ENCODE measurements around the gene PRICKLE1. TPM values are rescaled to one million over a fixed set of nuclear protein-coding genes. Genes with fewer than 3 reads are reported as not detected.

The PRICKLE1 gene
- polyA plus RNA-seq, 1 experiment = 36.0 TPM

- Histone ChIP-seq H3K27ac (ENCODE audit: low read depth, low read length) (no peak overlapping the region), H3K9me3 (ENCODE audit: control insufficient read depth, insufficient read depth, low read length) (no peaks in the 10 kb centered on the region), H3K4me3 (ENCODE audit: low read depth, low read length) (no peak overlapping the region), H3K27me3 (ENCODE audit: control insufficient read depth, insufficient read depth, low read length) (no peaks in the 10 kb centered on the region)
- ChIA-PET POLR2A (interaction anchor here (0.6 kb wide), 5 partner anchors 28 to 532 kb away, joined by 4 to 9 read pairs (median 4); no protein-coding TSS in a partner anchor), CTCF (interaction anchor here (0.6 to 5.9 kb wide), 8 partner anchors 75 to 852 kb away, joined by 3 to 61 read pairs (median 9); no protein-coding TSS in a partner anchor)
- TF ChIP-seq CTCF (IDR thresholded peaks at IDR 0.05; ENCODE audit: low read depth, low read length) = no peak
- DNase-seq (ENCODE audit: low read depth, low spot score) = no peak
Observed at GRCh38 chr12:42484996-42485395, 104.5 kb downstream of the PRICKLE1 start.

GRCh38 chr12:42483521-42483790 lies 106.1 kb downstream of the PRICKLE1 start:
- Histone ChIP-seq H3K27me3 (ENCODE audit: control insufficient read depth, insufficient read depth, low read length) (no peaks in the 10 kb centered on the region), H3K9me3 (ENCODE audit: control insufficient read depth, insufficient read depth, low read length) (no peaks in the 10 kb centered on the region), H3K4me3 (ENCODE audit: low read depth, low read length) (peak overlapping the region; percentile 86), H3K27ac (ENCODE audit: low read depth, low read length) (peak overlapping the region; percentile 79)
- ChIA-PET CTCF (interaction anchor here (0.6 to 5.9 kb wide), 24 partner anchors 8 to 865 kb away, joined by 3 to 61 read pairs (median 6); no protein-coding TSS in a partner anchor), POLR2A (interaction anchor here (0.5 to 1.8 kb wide), 15 partner anchors 13 to 855 kb away, joined by 3 to 15 read pairs (median 4); no protein-coding TSS in a partner anchor)
- TF ChIP-seq CTCF (IDR thresholded peaks at IDR 0.05; ENCODE audit: low read depth, low read length) = no peak
- DNase-seq (ENCODE audit: low read depth, low spot score) = no peak

GRCh38 chr12:42482748-42483520 lies 106.6 kb downstream of the PRICKLE1 start:
- peak; percentile 79 for TF ChIP-seq CTCF (IDR thresholded peaks at IDR 0.05; ENCODE audit: low read depth, low read length)
- ChIA-PET POLR2A (interaction anchor here (0.5 to 1.8 kb wide), 14 partner anchors 13 to 856 kb away, joined by 3 to 15 read pairs (median 4); no protein-coding TSS in a partner anchor), CTCF (interaction anchor here (0.6 to 5.9 kb wide), 38 partner anchors 8 to 854 kb away, joined by 3 to 61 read pairs (median 4); no protein-coding TSS in a partner anchor)
- Histone ChIP-seq H3K4me3 (ENCODE audit: low read depth, low read length) (peak overlapping the region; percentile 86), H3K9me3 (ENCODE audit: control insufficient read depth, insufficient read depth, low read length) (no peaks in the 10 kb centered on the region), H3K27me3 (ENCODE audit: control insufficient read depth, insufficient read depth, low read length) (no peaks in the 10 kb centered on the region), H3K27ac (ENCODE audit: low read depth, low read length) (peak overlapping the region; percentile 84)
- DNase-seq (ENCODE audit: low read depth, low spot score) = no peak

- POLR2A ChIA-PET = interaction anchor here (1.2 to 1.8 kb wide), 3 partner anchors 83 to 856 kb away, joined by 3 to 9 read pairs (median 5); no protein-coding TSS in a partner anchor
- Histone ChIP-seq H3K27ac (ENCODE audit: low read depth, low read length) (peak overlapping the region; percentile 78), H3K9me3 (ENCODE audit: control insufficient read depth, insufficient read depth, low read length) (no peaks in the 10 kb centered on the region), H3K27me3 (ENCODE audit: control insufficient read depth, insufficient read depth, low read length) (no peaks in the 10 kb centered on the region), H3K4me3 (ENCODE audit: low read depth, low read length) (peak overlapping the region; percentile 86)
- no peak for TF ChIP-seq CTCF (IDR thresholded peaks at IDR 0.05; ENCODE audit: low read depth, low read length)
- DNase-seq (ENCODE audit: low read depth, low spot score) = no peak
- CTCF ChIA-PET = interaction anchor here (0.6 to 5.9 kb wide), 34 partner anchors 9 to 855 kb away, joined by 3 to 61 read pairs (median 4); no protein-coding TSS in a partner anchor
Observed at GRCh38 chr12:42482041-42482747, 107.4 kb downstream of the PRICKLE1 start.

Measured in AG04450 (cell line).